GM18526 (cell line): Measurements from ENCODE around the gene AKAP13.

Experiments
- POLR2A ChIP-seq: IDR thresholded peaks from 3 replicates; pipeline ENCODE4 v1.6.1; 2011; ENCODE audit not compliant: insufficient read length; ENCODE audit errors: extremely low read depth

Gene AKAP13

GRCh38 chr15:85404176-85404917 is 23.9 kb downstream of the AKAP13 start:
- no peak for TF ChIP-seq POLR2A

GRCh38 chr15:85404918-85405866 is 24.8 kb downstream of the AKAP13 start:
- no peak for TF ChIP-seq POLR2A

- TF ChIP-seq POLR2A = no peak
Measured at GRCh38 chr15:85406916-85407315, 26.5 kb downstream of the AKAP13 start.

- TF ChIP-seq POLR2A = no peak
Measured at GRCh38 chr15:85407421-85408269, 27.2 kb downstream of the AKAP13 start.

GRCh38 chr15:85408270-85408746 is 27.9 kb downstream of the AKAP13 start:
- TF ChIP-seq POLR2A = no peak

GRCh38 chr15:85412066-85412465 is 31.7 kb downstream of the AKAP13 start:
- no peak for TF ChIP-seq POLR2A

GRCh38 chr15:85412956-85413854 is 32.8 kb downstream of the AKAP13 start:
- no peak for TF ChIP-seq POLR2A

- no peak for TF ChIP-seq POLR2A
Measured at GRCh38 chr15:85414037-85414436, 33.6 kb downstream of the AKAP13 start.

- no peak for TF ChIP-seq POLR2A
Measured at GRCh38 chr15:85414495-85414894, 34.1 kb downstream of the AKAP13 start.

GRCh38 chr15:85414991-85415390 is 34.6 kb downstream of the AKAP13 start:
- TF ChIP-seq POLR2A = no peak

- TF ChIP-seq POLR2A = no peak
Measured at GRCh38 chr15:85415783-85416182, 35.4 kb downstream of the AKAP13 start.

GRCh38 chr15:85417276-85417675 is 36.9 kb downstream of the AKAP13 start:
- no peak for TF ChIP-seq POLR2A

- TF ChIP-seq POLR2A = no peak
Measured at GRCh38 chr15:85419161-85419560, 38.8 kb downstream of the AKAP13 start.
